Astrocyte (in vitro differentiated cells and primary cell): ENCODE data around the gene PNPLA1. TPM values are rescaled to one million over a fixed set of nuclear protein-coding genes. Genes with fewer than 3 reads are reported as not detected.

ENCODE experiments used
- DNase-seq: peaks from one replicate; pipeline ENCODE4 v3.0.0-alpha.2; 2010; ENCODE audit warnings: low read depth
- FAIRE-seq: peaks from 2 replicates; lab custom pipeline; 2011; peaks lifted over from hg19 to GRCh38; lab: Jason Lieb, UNC
- H2AFZ ChIP-seq: 2 replicates; pipeline ENCODE4 v1.6.0; 2012; ENCODE audit warnings: low read depth, low read length, inconsistent platforms
- H3K27ac ChIP-seq: 2 replicates; pipeline ENCODE4 v1.5.1; 2011; ENCODE audit warnings: low read depth, low read length, inconsistent platforms
- H3K27me3 ChIP-seq: 2 replicates; pipeline ENCODE4 v1.6.0; 2011; ENCODE audit warnings: low read length, inconsistent platforms; ENCODE audit not compliant: insufficient read depth
- H3K36me3 ChIP-seq: 2 replicates; pipeline ENCODE4 v1.5.1; 2011; ENCODE audit warnings: low read length, inconsistent platforms; ENCODE audit not compliant: insufficient read depth
- H3K4me1 ChIP-seq: 2 replicates; pipeline ENCODE4 v1.5.1; 2011; ENCODE audit warnings: low read length, inconsistent platforms; ENCODE audit not compliant: insufficient read depth
- H3K4me2 ChIP-seq: 2 replicates; pipeline ENCODE4 v1.6.0; 2012; ENCODE audit warnings: low read length, inconsistent platforms
- H3K4me3 ChIP-seq: 2 replicates; pipeline ENCODE4 v1.5.1; 2011; ENCODE audit warnings: low read depth, mild to moderate bottlenecking, low read length, inconsistent platforms; ENCODE audit not compliant: insufficient read depth
- H3K79me2 ChIP-seq: 2 replicates; pipeline ENCODE4 v1.6.0; 2012; ENCODE audit warnings: mild to moderate bottlenecking, low read length, inconsistent platforms; ENCODE audit not compliant: insufficient read depth
- H3K9ac ChIP-seq: 2 replicates; pipeline ENCODE4 v1.6.0; 2012; ENCODE audit warnings: mild to moderate bottlenecking, low read length, inconsistent platforms
- H3K9me3 ChIP-seq: 2 replicates; pipeline ENCODE4 v1.5.1; 2012; ENCODE audit warnings: low read depth, mild to moderate bottlenecking, low read length, inconsistent platforms; ENCODE audit not compliant: insufficient read depth
- H4K20me1 ChIP-seq: 2 replicates; pipeline ENCODE4 v1.6.0; 2012; ENCODE audit warnings: low read length, inconsistent platforms; ENCODE audit not compliant: insufficient read depth
- H3K27ac Mint-ChIP-seq: one replicate; pipeline ENCODE4 v1.8.0; 2021; ENCODE audit warnings: mild to moderate bottlenecking, mixed read lengths; ENCODE audit not compliant: unreplicated experiment
- H3K27me3 Mint-ChIP-seq: one replicate; pipeline ENCODE4 v1.8.0; 2021; ENCODE audit warnings: low read depth, mixed read lengths; ENCODE audit not compliant: unreplicated experiment
- H3K36me3 Mint-ChIP-seq: one replicate; pipeline ENCODE4 v1.8.0; 2021; ENCODE audit warnings: low read depth, mixed read lengths; ENCODE audit not compliant: unreplicated experiment
- H3K4me1 Mint-ChIP-seq: one replicate; pipeline ENCODE4 v1.8.0; 2021; ENCODE audit warnings: low read depth, mixed read lengths; ENCODE audit not compliant: unreplicated experiment
- H3K4me3 Mint-ChIP-seq: one replicate; pipeline ENCODE4 v1.8.0; 2021; ENCODE audit warnings: mild to moderate bottlenecking, moderate library complexity, mixed read lengths; ENCODE audit not compliant: unreplicated experiment
- H3K9me3 Mint-ChIP-seq: one replicate; pipeline ENCODE4 v1.8.0; 2021; ENCODE audit warnings: mild to moderate bottlenecking, mixed read lengths; ENCODE audit not compliant: unreplicated experiment
- CTCF ChIP-seq: IDR thresholded peaks from 2 replicates; pipeline ENCODE4 v1.5.1; 2011; ENCODE audit warnings: low read depth, mild to moderate bottlenecking, inconsistent platforms, low read length, moderate library complexity; ENCODE audit not compliant: insufficient read depth
- EZH2 ChIP-seq: IDR thresholded peaks from 2 replicates; pipeline ENCODE4 v1.6.1; 2012; ENCODE audit warnings: mild to moderate bottlenecking, low read length, inconsistent platforms; ENCODE audit not compliant: insufficient read depth
- total RNA-seq: library from RNA; stranded (reverse); gene quantifications from 2 replicates; pipeline ENCODE4 v1.2.1, GENCODE V29; 2021

The PNPLA1 gene
- total RNA-seq, 1 donor from 2014 or later: not detected

GRCh38 chr6:36347621-36348020, 77.8 kb downstream of the PNPLA1 start:
- Mint-ChIP-seq H3K9me3 (no peaks in the 10 kb centered on the region), H3K4me3 (no peak overlapping the region), H3K4me1 (peaks cover 28% of the 10 kb centered on the region), H3K36me3 (no peaks in the 10 kb centered on the region), H3K27ac (no peak overlapping the region), H3K27me3 (peaks cover 5% of the 10 kb centered on the region)
- TF ChIP-seq EZH2 (no peak), CTCF (no peak)
- Histone ChIP-seq H2AFZ (no peak overlapping the region), H3K9ac (no peak overlapping the region), H3K4me3 (no peak overlapping the region), H3K9me3 (no peaks in the 10 kb centered on the region), H3K27ac (no peak overlapping the region), H3K4me1 (peaks cover 23% of the 10 kb centered on the region), H4K20me1 (no peaks in the 10 kb centered on the region), H3K36me3 (no peaks in the 10 kb centered on the region), H3K79me2 (no peaks in the 10 kb centered on the region), H3K4me2 (no peak overlapping the region), H3K27me3 (no peaks in the 10 kb centered on the region)
- DNase-seq (peak; percentile 82), FAIRE-seq (no peak)

GRCh38 chr6:36349240-36349639, 79.4 kb downstream of the PNPLA1 start:
- Mint-ChIP-seq H3K27ac (peak overlapping the region; percentile 98), H3K36me3 (peaks cover 2% of the 10 kb centered on the region), H3K9me3 (peaks cover 5% of the 10 kb centered on the region), H3K4me3 (no peak overlapping the region), H3K27me3 (no peaks in the 10 kb centered on the region), H3K4me1 (peaks cover 25% of the 10 kb centered on the region)
- FAIRE-seq (no peak), DNase-seq (no peak)
- Histone ChIP-seq H3K4me3 (no peak overlapping the region), H2AFZ (no peak overlapping the region), H4K20me1 (no peaks in the 10 kb centered on the region), H3K27ac (no peak overlapping the region), H3K9me3 (no peaks in the 10 kb centered on the region), H3K4me2 (no peak overlapping the region), H3K36me3 (no peaks in the 10 kb centered on the region), H3K9ac (no peak overlapping the region), H3K79me2 (no peaks in the 10 kb centered on the region), H3K27me3 (no peaks in the 10 kb centered on the region), H3K4me1 (peaks cover 23% of the 10 kb centered on the region)
- no peak for TF ChIP-seq EZH2
- TF ChIP-seq CTCF: no peak

GRCh38 chr6:36350082-36350481, 80.2 kb downstream of the PNPLA1 start:
- DNase-seq (peak; percentile 52), FAIRE-seq (no peak)
- Histone ChIP-seq H3K79me2 (no peaks in the 10 kb centered on the region), H3K9me3 (no peaks in the 10 kb centered on the region), H3K36me3 (no peaks in the 10 kb centered on the region), H3K4me2 (peak overlapping the region; percentile 67), H4K20me1 (no peaks in the 10 kb centered on the region), H3K27me3 (no peaks in the 10 kb centered on the region), H3K27ac (peak overlapping the region; percentile 96), H3K4me1 (peaks cover 23% of the 10 kb centered on the region), H3K9ac (peak overlapping the region; percentile 63), H2AFZ (no peak overlapping the region), H3K4me3 (no peak overlapping the region)
- Mint-ChIP-seq H3K4me3 (no peak overlapping the region), H3K27me3 (no peaks in the 10 kb centered on the region), H3K9me3 (peaks cover 5% of the 10 kb centered on the region), H3K36me3 (peaks cover 2% of the 10 kb centered on the region), H3K4me1 (peaks cover 25% of the 10 kb centered on the region), H3K27ac (peak overlapping the region; percentile 98)
- TF ChIP-seq CTCF (no peak), EZH2 (no peak)
